OCI-LY3 (cell line): ENCODE measurements around the gene MUC20.

Experiments
- H2AFZ ChIP-seq: fragments of 200-600, 300-600 bp; shearing (Covaris generic); 2 replicates; pipeline ENCODE4 v1.6.0; 2014; ENCODE audit warnings: antibody characterized with exemption, low read depth, low read length
- H3K27ac ChIP-seq: fragments of 200-600, 300-600 bp; sonication (generic); 2 replicates; pipeline ENCODE4 v1.5.1; 2014; ENCODE audit warnings: mild to moderate bottlenecking, low read length, moderate library complexity, mixed read lengths
- H3K27me3 ChIP-seq: fragments of 200-600, 300-600 bp; sonication (generic); 2 replicates; pipeline ENCODE4 v1.6.1; 2014; ENCODE audit warnings: low read depth, low read length, mixed read lengths
- H3K36me3 ChIP-seq: fragments of 200-600, 300-600 bp; sonication (generic); replicated peaks from 2 replicates; pipeline ENCODE3; 2014; ENCODE audit warnings: low read depth, low read length, mixed read lengths
- H3K4me1 ChIP-seq: fragments of 300-600, 200-600 bp; sonication (generic); 2 replicates; pipeline ENCODE4 v1.6.1; 2014; ENCODE audit warnings: low read length, mixed read lengths
- H3K4me2 ChIP-seq: fragments of 200-600, 300-600 bp; sonication (generic); 2 replicates; pipeline ENCODE4 v1.6.1; 2014; ENCODE audit warnings: low read length, mixed read lengths
- H3K4me3 ChIP-seq: fragments of 300-600, 200-600 bp; sonication (generic); 2 replicates; pipeline ENCODE4 v1.5.1; 2014; ENCODE audit warnings: antibody characterized with exemption, mild to moderate bottlenecking, low read length, moderate library complexity
- H3K79me2 ChIP-seq: fragments of 300-600, 200-600 bp; shearing (Covaris generic); 2 replicates; pipeline ENCODE4 v1.6.1; 2014; ENCODE audit warnings: mild to moderate bottlenecking, low read length, mixed read lengths
- H3K9ac ChIP-seq: fragments of 300-600, 200-600 bp; shearing (Covaris generic); 2 replicates; pipeline ENCODE4 v1.6.0; 2014; ENCODE audit warnings: mild to moderate bottlenecking, low read length, moderate library complexity
- H3K9me3 ChIP-seq: fragments of 200-600, 300-600 bp; shearing (Covaris generic); 2 replicates; pipeline ENCODE4 v1.6.1; 2014; ENCODE audit warnings: low read length, mixed read lengths; ENCODE audit not compliant: insufficient read depth
- H4K20me1 ChIP-seq: fragments of 200-600, 300-600 bp; sonication (generic); 2 replicates; pipeline ENCODE4 v1.6.1; 2016; ENCODE audit warnings: low read length, mixed read lengths; ENCODE audit not compliant: insufficient read depth
- CTCF ChIP-seq: fragments of 200-600, 300-600 bp; sonication (generic); IDR thresholded peaks from 2 replicates; pipeline ENCODE4 v1.5.1; 2014; ENCODE audit warnings: antibody characterized with exemption, low read length, low read depth
- EZH2phosphoT487 ChIP-seq: fragments of 200-600 bp; shearing (Covaris generic); IDR thresholded peaks from 2 replicates; pipeline ENCODE4 v1.6.1; 2018; ENCODE audit warnings: antibody characterized with exemption, mixed run types, low read depth

The MUC20 gene

GRCh38 chr3:195703776-195704175 is 17.0 kb upstream of the MUC20 start:
- no peaks in the 10 kb centered on the region for H3K79me2 ChIP-seq
- TF ChIP-seq EZH2phosphoT487: no peak
- TF ChIP-seq CTCF: no peak

GRCh38 chr3:195704433-195704999 is 16.3 kb upstream of the MUC20 start:
- no peak overlapping the region for H3K4me3 ChIP-seq
- H3K4me1 ChIP-seq: peaks cover 10% of the 10 kb centered on the region
- no peaks in the 10 kb centered on the region for H3K79me2 ChIP-seq
- H4K20me1 ChIP-seq: no peaks in the 10 kb centered on the region
- no peaks in the 10 kb centered on the region for H3K27me3 ChIP-seq
- no peak for TF ChIP-seq EZH2phosphoT487
- no peak overlapping the region for H2AFZ ChIP-seq
- no peak overlapping the region for H3K27ac ChIP-seq
- H3K9me3 ChIP-seq: no peaks in the 10 kb centered on the region
- H3K36me3 ChIP-seq: no peaks in the 10 kb centered on the region
- H3K4me2 ChIP-seq: no peak overlapping the region
- no peak overlapping the region for H3K9ac ChIP-seq

More at GRCh38 chr3:195703776-195704175, 17.0 kb upstream of the MUC20 start:
- Histone ChIP-seq H3K36me3 (peaks cover 2% of the 10 kb centered on the region), H3K9ac (no peak overlapping the region), H2AFZ (no peak overlapping the region), H3K4me2 (no peak overlapping the region), H3K27me3 (no peaks in the 10 kb centered on the region), H3K27ac (no peak overlapping the region), H3K4me3 (no peak overlapping the region), H4K20me1 (no peaks in the 10 kb centered on the region), H3K4me1 (peaks cover 3% of the 10 kb centered on the region), H3K9me3 (no peaks in the 10 kb centered on the region)

- no peak overlapping the region for H2AFZ ChIP-seq
- no peak overlapping the region for H3K27ac ChIP-seq
- no peaks in the 10 kb centered on the region for H3K9me3 ChIP-seq
- H3K79me2 ChIP-seq: no peaks in the 10 kb centered on the region
- H3K27me3 ChIP-seq: no peaks in the 10 kb centered on the region
- no peak overlapping the region for H3K9ac ChIP-seq
- H3K4me3 ChIP-seq: no peak overlapping the region
- H3K4me2 ChIP-seq: no peak overlapping the region
- H4K20me1 ChIP-seq: no peaks in the 10 kb centered on the region
- no peak for TF ChIP-seq EZH2phosphoT487
- TF ChIP-seq CTCF: no peak
- no peaks in the 10 kb centered on the region for H3K36me3 ChIP-seq
- peaks cover 16% of the 10 kb centered on the region for H3K4me1 ChIP-seq
Observed at GRCh38 chr3:195705081-195705991, 15.4 kb upstream of the MUC20 start.

GRCh38 chr3:195708061-195708460 is 12.7 kb upstream of the MUC20 start:
- TF ChIP-seq EZH2phosphoT487 (no peak), CTCF (no peak)
- no peaks in the 10 kb centered on the region for H3K79me2 ChIP-seq
- peaks cover 16% of the 10 kb centered on the region for H3K4me1 ChIP-seq
- H3K36me3 ChIP-seq: no peaks in the 10 kb centered on the region
- H4K20me1 ChIP-seq: no peaks in the 10 kb centered on the region
- no peak overlapping the region for H2AFZ ChIP-seq
- no peak overlapping the region for H3K27ac ChIP-seq
- H3K4me2 ChIP-seq: no peak overlapping the region
- no peaks in the 10 kb centered on the region for H3K27me3 ChIP-seq
- no peak overlapping the region for H3K4me3 ChIP-seq
- no peaks in the 10 kb centered on the region for H3K9me3 ChIP-seq
- no peak overlapping the region for H3K9ac ChIP-seq
